Measurements from ENCODE around the gene GGCT.

Gene GGCT

DNA sequence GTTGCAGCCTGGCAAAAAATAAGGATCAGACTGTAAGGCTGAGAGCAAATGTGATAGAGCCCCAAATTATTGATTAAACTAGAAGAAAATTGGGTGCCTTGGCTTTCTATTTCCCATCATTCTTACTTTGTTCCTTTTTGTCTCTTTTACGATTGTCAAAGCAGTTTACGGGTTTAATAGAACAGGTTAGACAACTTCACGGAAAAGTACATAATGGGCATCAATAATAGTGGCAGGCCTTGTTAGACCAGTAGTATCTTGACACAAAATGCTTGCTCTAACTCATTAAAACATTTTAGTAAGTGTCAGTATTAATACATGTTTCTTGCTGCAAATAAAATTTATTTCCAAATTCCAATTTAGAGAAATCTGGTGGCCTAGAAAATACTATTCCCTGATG is 14.5 kb upstream of the GGCT start:
- ATAC-seq = no peak
- TF ChIP-seq PPARA (CRISPR knock-in tag; IDR thresholded peaks at IDR 0.05; ENCODE audit: borderline replicate concordance) (no peak), OSR1 (CRISPR knock-in tag; IDR thresholded peaks at IDR 0.05) (no peak), GLIS3 (CRISPR knock-in tag; IDR thresholded peaks at IDR 0.05) (no peak), ZNF70 (CRISPR knock-in tag; IDR thresholded peaks at IDR 0.05) (no peak), ZFP30 (CRISPR knock-in tag; IDR thresholded peaks at IDR 0.05) (no peak), ZFP3 (CRISPR knock-in tag; IDR thresholded peaks at IDR 0.05) (no peak), ESRRG (CRISPR knock-in tag; IDR thresholded peaks at IDR 0.05) (no peak), CSDC2 (CRISPR knock-in tag; IDR thresholded peaks at IDR 0.05) (no peak), ISL1 (CRISPR knock-in tag; IDR thresholded peaks at IDR 0.05) (no peak), ZC3H10 (CRISPR knock-in tag; IDR thresholded peaks at IDR 0.05) (no peak), BACH2 (CRISPR knock-in tag; IDR thresholded peaks at IDR 0.05; ENCODE audit: borderline replicate concordance) (no peak), TCF4 (CRISPR knock-in tag; IDR thresholded peaks at IDR 0.05; ENCODE audit: borderline replicate concordance) (no peak)
- TF ChIP-seq, protein P1, sequence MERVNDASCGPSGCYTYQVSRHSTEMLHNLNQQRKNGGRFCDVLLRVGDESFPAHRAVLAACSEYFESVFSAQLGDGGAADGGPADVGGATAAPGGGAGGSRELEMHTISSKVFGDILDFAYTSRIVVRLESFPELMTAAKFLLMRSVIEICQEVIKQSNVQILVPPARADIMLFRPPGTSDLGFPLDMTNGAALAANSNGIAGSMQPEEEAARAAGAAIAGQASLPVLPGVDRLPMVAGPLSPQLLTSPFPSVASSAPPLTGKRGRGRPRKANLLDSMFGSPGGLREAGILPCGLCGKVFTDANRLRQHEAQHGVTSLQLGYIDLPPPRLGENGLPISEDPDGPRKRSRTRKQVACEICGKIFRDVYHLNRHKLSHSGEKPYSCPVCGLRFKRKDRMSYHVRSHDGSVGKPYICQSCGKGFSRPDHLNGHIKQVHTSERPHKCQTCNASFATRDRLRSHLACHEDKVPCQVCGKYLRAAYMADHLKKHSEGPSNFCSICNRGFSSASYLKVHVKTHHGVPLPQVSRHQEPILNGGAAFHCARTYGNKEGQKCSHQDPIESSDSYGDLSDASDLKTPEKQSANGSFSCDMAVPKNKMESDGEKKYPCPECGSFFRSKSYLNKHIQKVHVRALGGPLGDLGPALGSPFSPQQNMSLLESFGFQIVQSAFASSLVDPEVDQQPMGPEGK (CRISPR knock-in tag; IDR thresholded peaks at IDR 0.05; ENCODE audit: borderline replicate concordance) = no peak
- TF ChIP-seq, protein P2, sequence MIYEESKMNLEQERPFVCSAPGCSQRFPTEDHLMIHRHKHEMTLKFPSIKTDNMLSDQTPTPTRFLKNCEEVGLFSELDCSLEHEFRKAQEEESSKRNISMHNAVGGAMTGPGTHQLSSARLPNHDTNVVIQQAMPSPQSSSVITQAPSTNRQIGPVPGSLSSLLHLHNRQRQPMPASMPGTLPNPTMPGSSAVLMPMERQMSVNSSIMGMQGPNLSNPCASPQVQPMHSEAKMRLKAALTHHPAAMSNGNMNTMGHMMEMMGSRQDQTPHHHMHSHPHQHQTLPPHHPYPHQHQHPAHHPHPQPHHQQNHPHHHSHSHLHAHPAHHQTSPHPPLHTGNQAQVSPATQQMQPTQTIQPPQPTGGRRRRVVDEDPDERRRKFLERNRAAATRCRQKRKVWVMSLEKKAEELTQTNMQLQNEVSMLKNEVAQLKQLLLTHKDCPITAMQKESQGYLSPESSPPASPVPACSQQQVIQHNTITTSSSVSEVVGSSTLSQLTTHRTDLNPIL (CRISPR knock-in tag; IDR thresholded peaks at IDR 0.05; ENCODE audit: low read depth) = no peak
- TF ChIP-seq, protein P3, sequence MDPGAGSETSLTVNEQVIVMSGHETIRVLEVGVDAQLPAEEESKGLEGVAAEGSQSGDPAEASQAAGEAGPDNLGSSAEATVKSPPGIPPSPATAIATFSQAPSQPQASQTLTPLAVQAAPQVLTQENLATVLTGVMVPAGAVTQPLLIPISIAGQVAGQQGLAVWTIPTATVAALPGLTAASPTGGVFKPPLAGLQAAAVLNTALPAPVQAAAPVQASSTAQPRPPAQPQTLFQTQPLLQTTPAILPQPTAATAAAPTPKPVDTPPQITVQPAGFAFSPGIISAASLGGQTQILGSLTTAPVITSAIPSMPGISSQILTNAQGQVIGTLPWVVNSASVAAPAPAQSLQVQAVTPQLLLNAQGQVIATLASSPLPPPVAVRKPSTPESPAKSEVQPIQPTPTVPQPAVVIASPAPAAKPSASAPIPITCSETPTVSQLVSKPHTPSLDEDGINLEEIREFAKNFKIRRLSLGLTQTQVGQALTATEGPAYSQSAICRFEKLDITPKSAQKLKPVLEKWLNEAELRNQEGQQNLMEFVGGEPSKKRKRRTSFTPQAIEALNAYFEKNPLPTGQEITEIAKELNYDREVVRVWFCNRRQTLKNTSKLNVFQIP (CRISPR knock-in tag; IDR thresholded peaks at IDR 0.05; ENCODE audit: borderline replicate concordance, low read depth) = no peak
- TF ChIP-seq, protein P4, sequence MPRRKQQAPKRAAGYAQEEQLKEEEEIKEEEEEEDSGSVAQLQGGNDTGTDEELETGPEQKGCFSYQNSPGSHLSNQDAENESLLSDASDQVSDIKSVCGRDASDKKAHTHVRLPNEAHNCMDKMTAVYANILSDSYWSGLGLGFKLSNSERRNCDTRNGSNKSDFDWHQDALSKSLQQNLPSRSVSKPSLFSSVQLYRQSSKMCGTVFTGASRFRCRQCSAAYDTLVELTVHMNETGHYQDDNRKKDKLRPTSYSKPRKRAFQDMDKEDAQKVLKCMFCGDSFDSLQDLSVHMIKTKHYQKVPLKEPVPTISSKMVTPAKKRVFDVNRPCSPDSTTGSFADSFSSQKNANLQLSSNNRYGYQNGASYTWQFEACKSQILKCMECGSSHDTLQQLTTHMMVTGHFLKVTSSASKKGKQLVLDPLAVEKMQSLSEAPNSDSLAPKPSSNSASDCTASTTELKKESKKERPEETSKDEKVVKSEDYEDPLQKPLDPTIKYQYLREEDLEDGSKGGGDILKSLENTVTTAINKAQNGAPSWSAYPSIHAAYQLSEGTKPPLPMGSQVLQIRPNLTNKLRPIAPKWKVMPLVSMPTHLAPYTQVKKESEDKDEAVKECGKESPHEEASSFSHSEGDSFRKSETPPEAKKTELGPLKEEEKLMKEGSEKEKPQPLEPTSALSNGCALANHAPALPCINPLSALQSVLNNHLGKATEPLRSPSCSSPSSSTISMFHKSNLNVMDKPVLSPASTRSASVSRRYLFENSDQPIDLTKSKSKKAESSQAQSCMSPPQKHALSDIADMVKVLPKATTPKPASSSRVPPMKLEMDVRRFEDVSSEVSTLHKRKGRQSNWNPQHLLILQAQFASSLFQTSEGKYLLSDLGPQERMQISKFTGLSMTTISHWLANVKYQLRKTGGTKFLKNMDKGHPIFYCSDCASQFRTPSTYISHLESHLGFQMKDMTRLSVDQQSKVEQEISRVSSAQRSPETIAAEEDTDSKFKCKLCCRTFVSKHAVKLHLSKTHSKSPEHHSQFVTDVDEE (CRISPR knock-in tag; IDR thresholded peaks at IDR 0.05) = no peak

DNA sequence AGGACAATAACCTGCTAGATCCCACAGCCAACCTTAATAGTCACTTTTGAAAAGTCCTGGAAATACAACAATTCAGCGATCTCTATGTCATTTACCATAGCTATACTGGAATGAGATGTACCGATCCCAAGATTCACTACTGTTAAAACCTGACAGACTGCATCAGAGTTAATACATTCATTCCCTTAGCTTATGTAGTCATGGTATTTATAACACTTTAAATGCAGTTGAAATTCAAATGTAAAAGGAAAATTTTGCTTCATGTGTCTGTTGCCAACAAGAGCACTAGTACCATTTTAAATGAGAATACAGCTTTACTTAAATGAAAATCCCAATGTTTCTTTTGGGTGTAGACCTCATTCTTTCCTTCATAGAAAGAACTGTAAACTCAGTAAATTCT is 11.1 kb upstream of the GGCT start:
- no peak for ATAC-seq

DNA sequence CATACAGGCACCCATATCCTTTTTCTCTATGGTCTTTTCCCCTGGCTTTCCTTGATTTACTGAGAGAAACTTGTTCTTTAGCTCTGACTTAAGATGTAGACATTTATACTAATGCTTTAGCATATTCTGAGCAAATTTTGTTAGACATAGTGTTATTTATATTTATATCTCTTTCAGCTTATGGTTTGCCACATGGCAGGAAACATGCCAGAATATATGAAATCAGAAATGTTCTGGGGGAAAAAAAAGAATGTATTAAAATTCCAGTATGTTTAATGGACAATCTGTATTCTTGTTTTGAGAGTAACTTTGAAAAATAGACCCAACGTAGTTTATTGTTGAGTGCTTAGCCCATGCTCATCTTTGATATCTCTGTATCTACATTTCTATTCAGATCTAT is 10.1 kb upstream of the GGCT start:
- no peak for TF ChIP-seq RARB (CRISPR knock-in tag; IDR thresholded peaks at IDR 0.05)
- no peak for TF ChIP-seq ZFP30 (CRISPR knock-in tag; IDR thresholded peaks at IDR 0.05)
- TF ChIP-seq TCF4 (CRISPR knock-in tag; IDR thresholded peaks at IDR 0.05; ENCODE audit: borderline replicate concordance) = no peak
- TF ChIP-seq ARNTL (CRISPR knock-in tag; IDR thresholded peaks at IDR 0.05; ENCODE audit: borderline replicate concordance, low read depth) = no peak
- no peak for TF ChIP-seq PPARA (CRISPR knock-in tag; IDR thresholded peaks at IDR 0.05; ENCODE audit: borderline replicate concordance)
- TF ChIP-seq ESRRG (CRISPR knock-in tag; IDR thresholded peaks at IDR 0.05) = no peak
- no peak for TF ChIP-seq ZFP3 (CRISPR knock-in tag; IDR thresholded peaks at IDR 0.05)
- TF ChIP-seq, protein P5, sequence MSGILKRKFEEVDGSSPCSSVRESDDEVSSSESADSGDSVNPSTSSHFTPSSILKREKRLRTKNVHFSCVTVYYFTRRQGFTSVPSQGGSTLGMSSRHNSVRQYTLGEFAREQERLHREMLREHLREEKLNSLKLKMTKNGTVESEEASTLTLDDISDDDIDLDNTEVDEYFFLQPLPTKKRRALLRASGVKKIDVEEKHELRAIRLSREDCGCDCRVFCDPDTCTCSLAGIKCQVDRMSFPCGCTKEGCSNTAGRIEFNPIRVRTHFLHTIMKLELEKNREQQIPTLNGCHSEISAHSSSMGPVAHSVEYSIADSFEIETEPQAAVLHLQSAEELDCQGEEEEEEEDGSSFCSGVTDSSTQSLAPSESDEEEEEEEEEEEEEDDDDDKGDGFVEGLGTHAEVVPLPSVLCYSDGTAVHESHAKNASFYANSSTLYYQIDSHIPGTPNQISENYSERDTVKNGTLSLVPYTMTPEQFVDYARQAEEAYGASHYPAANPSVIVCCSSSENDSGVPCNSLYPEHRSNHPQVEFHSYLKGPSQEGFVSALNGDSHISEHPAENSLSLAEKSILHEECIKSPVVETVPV (CRISPR knock-in tag; IDR thresholded peaks at IDR 0.05) = no peak
- no peak for TF ChIP-seq TOX (CRISPR knock-in tag; IDR thresholded peaks at IDR 0.05; ENCODE audit: borderline replicate concordance)
- no peak for TF ChIP-seq BACH2 (CRISPR knock-in tag; IDR thresholded peaks at IDR 0.05; ENCODE audit: borderline replicate concordance)
- TF ChIP-seq GLIS3 (CRISPR knock-in tag; IDR thresholded peaks at IDR 0.05) = no peak
- no peak for ATAC-seq

More for the DNA sequence above, 11.1 kb upstream of the GGCT start:
- TF ChIP-seq TOX (CRISPR knock-in tag; IDR thresholded peaks at IDR 0.05; ENCODE audit: borderline replicate concordance) (no peak), PPARA (CRISPR knock-in tag; IDR thresholded peaks at IDR 0.05; ENCODE audit: borderline replicate concordance) (no peak), ZNF565 (CRISPR knock-in tag; conservative IDR thresholded peaks at IDR 0.05; ENCODE audit: low read depth) (no peak)

Measured in SK-N-SH treated with all-trans-retinoic acid at 6 μM for 48 hours (cell line).